ENCODE data around the gene FAM229B.

Gene FAM229B

DNA sequence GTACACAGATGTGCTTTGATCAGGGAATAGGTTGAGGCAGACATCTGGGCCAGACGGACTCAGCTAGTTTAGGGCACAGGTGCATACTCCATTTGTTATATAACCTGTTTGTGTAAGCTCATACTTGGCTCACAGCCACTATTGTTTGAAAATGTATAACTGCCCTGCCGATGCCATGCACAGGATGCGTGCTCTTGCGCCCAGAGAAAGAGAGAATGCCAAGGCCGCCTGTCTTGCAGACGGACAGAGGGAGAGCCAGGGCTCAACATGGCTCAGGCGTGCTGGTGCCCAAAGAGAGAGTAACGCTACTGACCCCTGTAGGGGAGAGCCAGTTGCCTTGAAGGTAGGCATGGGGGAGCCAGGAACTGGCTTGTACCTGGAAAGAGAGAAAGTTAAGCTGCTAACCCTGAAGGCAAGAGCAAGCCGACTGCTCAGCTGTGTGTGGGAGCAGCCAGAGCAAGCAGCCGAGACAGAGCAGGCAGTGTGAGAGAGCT, 57.7 kb downstream of the FAM229B start:
- DNase-seq: no peak

- DNase-seq: no peak
These were observed 60.7 kb downstream of the FAM229B start for GRCh38 chr6:112148103-112148502.

- DNase-seq: no peak
These were observed 61.8 kb downstream of the FAM229B start for GRCh38 chr6:112149236-112149635.

- no peak for DNase-seq
These were observed 62.4 kb downstream of the FAM229B start for GRCh38 chr6:112149719-112150263.

DNA sequence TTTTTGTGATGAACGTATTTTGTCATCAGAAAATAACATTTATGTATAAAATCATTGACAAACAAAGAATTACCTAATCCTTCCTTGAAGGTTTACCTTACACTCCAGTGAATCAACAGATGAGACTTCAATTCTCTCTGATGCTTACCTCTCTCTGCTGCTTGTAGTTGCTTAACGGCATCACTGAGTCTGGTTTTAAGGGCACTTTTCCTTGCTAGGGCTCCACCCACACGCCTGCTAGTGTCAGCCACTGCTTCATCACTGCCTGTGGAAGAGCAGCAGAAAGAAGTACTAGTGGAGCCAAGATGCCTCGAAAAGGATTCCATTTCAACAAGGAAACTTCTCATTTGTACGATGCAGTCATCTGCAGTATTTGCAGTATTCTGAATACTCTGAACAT, 63.0 kb downstream of the FAM229B start:
- DNase-seq: no peak
